GM12801 (cell line): ENCODE measurements around the gene LBX1.

Source experiments
- CTCF ChIP-seq: IDR thresholded peaks from one replicate; pipeline ENCODE4 v1.5.1; 2011; ENCODE audit warnings: control low read depth; ENCODE audit not compliant: insufficient read length; ENCODE audit errors: extremely low read depth

LBX1 gene

GRCh38 chr10:101233443-101233842 is 4.2 kb upstream of the LBX1 start:
- TF ChIP-seq CTCF, result no peak

- TF ChIP-seq CTCF, result no peak
These were observed 2.8 kb upstream of the LBX1 start for GRCh38 chr10:101231912-101232689.

GRCh38 chr10:101231092-101231491 is 1.8 kb upstream of the LBX1 start:
- no peak for TF ChIP-seq CTCF

- no peak for TF ChIP-seq CTCF
These were observed 1.1 kb upstream of the LBX1 start for GRCh38 chr10:101230183-101230917.

- TF ChIP-seq CTCF, result no peak
These were observed 347 bp downstream of the LBX1 start for GRCh38 chr10:101228966-101229265.

- no peak for TF ChIP-seq CTCF
These were observed 904 bp downstream of the LBX1 start for GRCh38 chr10:101228153-101228965.

GRCh38 chr10:101227429-101228152 is 1.7 kb downstream of the LBX1 start:
- no peak for TF ChIP-seq CTCF
